SU-DHL-6 (cell line): ENCODE measurements around the gene VCAN.

Experiments
- EZH2phosphoT487 ChIP-seq: fragments of 200-600 bp; sonication (generic), shearing (Covaris generic); conservative IDR thresholded peaks from 2 replicates; pipeline ENCODE4 v1.6.1; 2018; ENCODE audit warnings: mild to moderate bottlenecking, antibody characterized with exemption, low read length, moderate library complexity, mixed read lengths
- TF ChIP-seq, protein P1 (sequence below): fragments of 200-600 bp; sonication (generic); IDR thresholded peaks from one replicate; pipeline ENCODE4 v1.5.1; 2017; ENCODE audit warnings: antibody characterized with exemption, mild to moderate bottlenecking, low read length, moderate library complexity; ENCODE audit not compliant: insufficient read depth, poor library complexity, severe bottlenecking

DNA sequence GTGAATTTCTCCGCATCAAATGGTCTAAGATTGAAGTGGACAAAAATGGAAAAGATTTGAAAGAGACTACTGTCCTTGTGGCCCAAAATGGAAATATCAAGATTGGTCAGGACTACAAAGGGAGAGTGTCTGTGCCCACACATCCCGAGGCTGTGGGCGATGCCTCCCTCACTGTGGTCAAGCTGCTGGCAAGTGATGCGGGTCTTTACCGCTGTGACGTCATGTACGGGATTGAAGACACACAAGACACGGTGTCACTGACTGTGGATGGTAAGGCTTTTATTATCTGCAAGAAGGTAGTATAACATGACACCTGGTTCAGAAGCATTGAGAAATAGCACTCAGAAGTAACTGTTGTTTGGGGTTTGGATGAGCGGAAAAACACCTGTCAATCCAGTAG lies 18.7 kb downstream of the VCAN start:
- TF ChIP-seq, protein P1, sequence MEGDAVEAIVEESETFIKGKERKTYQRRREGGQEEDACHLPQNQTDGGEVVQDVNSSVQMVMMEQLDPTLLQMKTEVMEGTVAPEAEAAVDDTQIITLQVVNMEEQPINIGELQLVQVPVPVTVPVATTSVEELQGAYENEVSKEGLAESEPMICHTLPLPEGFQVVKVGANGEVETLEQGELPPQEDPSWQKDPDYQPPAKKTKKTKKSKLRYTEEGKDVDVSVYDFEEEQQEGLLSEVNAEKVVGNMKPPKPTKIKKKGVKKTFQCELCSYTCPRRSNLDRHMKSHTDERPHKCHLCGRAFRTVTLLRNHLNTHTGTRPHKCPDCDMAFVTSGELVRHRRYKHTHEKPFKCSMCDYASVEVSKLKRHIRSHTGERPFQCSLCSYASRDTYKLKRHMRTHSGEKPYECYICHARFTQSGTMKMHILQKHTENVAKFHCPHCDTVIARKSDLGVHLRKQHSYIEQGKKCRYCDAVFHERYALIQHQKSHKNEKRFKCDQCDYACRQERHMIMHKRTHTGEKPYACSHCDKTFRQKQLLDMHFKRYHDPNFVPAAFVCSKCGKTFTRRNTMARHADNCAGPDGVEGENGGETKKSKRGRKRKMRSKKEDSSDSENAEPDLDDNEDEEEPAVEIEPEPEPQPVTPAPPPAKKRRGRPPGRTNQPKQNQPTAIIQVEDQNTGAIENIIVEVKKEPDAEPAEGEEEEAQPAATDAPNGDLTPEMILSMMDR = no peak
- no peak for TF ChIP-seq EZH2phosphoT487
